Neural progenitor cell (in vitro differentiated cells): ENCODE measurements around the gene TEX53.

Source experiments
- CTCF ChIP-seq: fragments of 200-600 bp; sonication (generic); IDR thresholded peaks from 2 replicates; pipeline ENCODE4 v1.5.1; 2017; ENCODE audit warnings: antibody characterized with exemption, mild to moderate bottlenecking
- EZH2 ChIP-seq: fragments of 200-600 bp; sonication (generic); IDR thresholded peaks from 2 replicates; pipeline ENCODE4 v1.6.1; 2017; ENCODE audit warnings: antibody characterized with exemption, mild to moderate bottlenecking, moderate library complexity
- EZH2phosphoT487 ChIP-seq: fragments of 200-600 bp; sonication (generic); IDR thresholded peaks from 2 replicates; pipeline ENCODE4 v1.6.1; 2017; ENCODE audit warnings: antibody characterized with exemption

- TF ChIP-seq CTCF (no peak), EZH2phosphoT487 (no peak), EZH2 (no peak)
Measured at GRCh38 chr9:114696814-114697544, 39.4 kb upstream of the TEX53 start.
